ENCODE measurements around the gene DAB2IP. TPM values are rescaled to one million over a fixed set of nuclear protein-coding genes. Genes with fewer than 3 reads are reported as not detected.

The DAB2IP gene
- total RNA-seq, 6 donors from 2014 or later, result 61.8 to 98.0 (median 77.2) TPM

DNA sequence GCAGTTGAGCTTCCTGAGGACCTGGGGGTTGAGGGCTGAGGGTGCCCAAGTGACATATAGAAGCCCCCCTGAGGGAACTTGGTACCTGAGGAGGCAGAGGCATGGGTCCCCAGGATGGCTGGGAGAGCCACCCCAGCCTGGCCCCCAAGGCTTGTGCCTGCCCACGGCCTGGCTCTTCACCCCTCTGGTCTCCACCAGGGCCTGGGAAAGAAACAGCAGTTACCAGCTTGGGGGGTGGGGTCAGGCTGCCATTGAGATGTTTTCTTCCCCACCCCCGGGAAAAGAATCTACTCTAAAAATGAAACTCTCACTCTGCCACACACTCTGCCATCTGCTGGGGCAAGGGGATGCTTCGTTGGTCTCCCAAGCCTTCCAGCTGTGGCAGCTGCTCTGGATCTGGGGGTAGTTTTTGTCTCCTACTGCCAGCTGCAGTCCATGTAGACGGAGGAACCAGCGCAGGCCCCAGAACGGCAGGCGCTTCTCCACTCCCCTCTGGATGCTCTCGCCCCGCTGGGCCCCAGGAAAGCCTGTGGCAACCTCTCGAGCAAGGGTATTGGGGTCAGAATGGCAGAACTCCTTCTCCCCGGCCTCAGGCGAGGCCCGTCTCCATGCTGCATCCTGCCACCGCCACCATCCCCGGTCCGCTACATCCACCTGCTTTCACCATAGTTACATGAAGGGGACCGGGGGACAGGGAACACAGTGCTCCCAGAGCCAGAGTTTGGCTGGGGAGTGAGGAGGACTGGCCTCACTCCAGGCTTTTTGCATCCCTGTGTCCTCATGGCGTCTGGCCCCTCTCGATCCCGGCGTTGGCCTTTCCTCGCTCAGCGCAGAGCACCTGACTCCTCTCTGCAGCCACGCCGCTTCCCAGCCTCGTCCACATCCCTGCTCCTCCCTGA lies 123.5 kb downstream of the DAB2IP start:
- ATAC-seq (ENCODE audit: low FRiP score in 2 of 2), result no peak
- peaks cover 14 to 84% (median 62%) of the 10 kb centered on the region in 4 donors for H3K36me3 ChIP-seq
- peak in 1 of 2 donors; percentile 19 for DNase-seq
- 92 to 97% methylated on average over 21 to 26 of the region's 26 CpGs for whole genome bisulfite sequencing, 2 donors
- H3K9me3 ChIP-seq, result no peaks in the 10 kb centered on the region
- H3K27me3 ChIP-seq, result no peaks in the 10 kb centered on the region
- H3K4me1 ChIP-seq, result peaks cover 0 to 8% (median 3%) of the 10 kb centered on the region in 4 donors
- no peak overlapping the region for H3K4me3 ChIP-seq
- H3K27ac ChIP-seq, result no peak overlapping the region
- TF ChIP-seq POLR2A (IDR thresholded peaks at IDR 0.05), result no peak
- TF ChIP-seq POLR2AphosphoS5 (IDR thresholded peaks at IDR 0.05), result no peak
- TF ChIP-seq, protein P1, sequence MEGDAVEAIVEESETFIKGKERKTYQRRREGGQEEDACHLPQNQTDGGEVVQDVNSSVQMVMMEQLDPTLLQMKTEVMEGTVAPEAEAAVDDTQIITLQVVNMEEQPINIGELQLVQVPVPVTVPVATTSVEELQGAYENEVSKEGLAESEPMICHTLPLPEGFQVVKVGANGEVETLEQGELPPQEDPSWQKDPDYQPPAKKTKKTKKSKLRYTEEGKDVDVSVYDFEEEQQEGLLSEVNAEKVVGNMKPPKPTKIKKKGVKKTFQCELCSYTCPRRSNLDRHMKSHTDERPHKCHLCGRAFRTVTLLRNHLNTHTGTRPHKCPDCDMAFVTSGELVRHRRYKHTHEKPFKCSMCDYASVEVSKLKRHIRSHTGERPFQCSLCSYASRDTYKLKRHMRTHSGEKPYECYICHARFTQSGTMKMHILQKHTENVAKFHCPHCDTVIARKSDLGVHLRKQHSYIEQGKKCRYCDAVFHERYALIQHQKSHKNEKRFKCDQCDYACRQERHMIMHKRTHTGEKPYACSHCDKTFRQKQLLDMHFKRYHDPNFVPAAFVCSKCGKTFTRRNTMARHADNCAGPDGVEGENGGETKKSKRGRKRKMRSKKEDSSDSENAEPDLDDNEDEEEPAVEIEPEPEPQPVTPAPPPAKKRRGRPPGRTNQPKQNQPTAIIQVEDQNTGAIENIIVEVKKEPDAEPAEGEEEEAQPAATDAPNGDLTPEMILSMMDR (IDR thresholded peaks at IDR 0.05), result no peak
- no peak for TF ChIP-seq EP300 (IDR thresholded peaks at IDR 0.05)

GRCh38 chr9:121776001-121776738 lies 124.7 kb downstream of the DAB2IP start:
- Histone ChIP-seq H3K36me3 (peaks cover 14 to 84% (median 62%) of the 10 kb centered on the region in 4 donors), H3K9me3 (no peaks in the 10 kb centered on the region), H3K27me3 (no peaks in the 10 kb centered on the region), H3K4me1 (peaks cover 0 to 10% (median 4%) of the 10 kb centered on the region in 4 donors), H3K27ac (no peak overlapping the region), H3K4me3 (no peak overlapping the region)
- TF ChIP-seq POLR2AphosphoS5 (IDR thresholded peaks at IDR 0.05) (no peak), POLR2A (IDR thresholded peaks at IDR 0.05) (no peak), EP300 (IDR thresholded peaks at IDR 0.05) (no peak)
- TF ChIP-seq, protein P1 (IDR thresholded peaks at IDR 0.05), result no peak
- peak in 1 of 2 donors; percentile 19 for DNase-seq
- 91 to 95% methylated on average over 20 to 23 of the region's 23 CpGs for WGBS, 2 donors
- no peak for ATAC-seq (ENCODE audit: low FRiP score in 2 of 2)

GRCh38 chr9:121776739-121777637 lies 125.6 kb downstream of the DAB2IP start:
- DNase-seq, result no peak
- no peak overlapping the region for H3K4me3 ChIP-seq
- H3K27ac ChIP-seq, result no peak overlapping the region
- H3K27me3 ChIP-seq, result no peaks in the 10 kb centered on the region
- ATAC-seq (ENCODE audit: low FRiP score in 2 of 2), result no peak
- H3K36me3 ChIP-seq, result peaks cover 15 to 84% (median 66%) of the 10 kb centered on the region in 4 donors
- peaks cover 0 to 10% (median 4%) of the 10 kb centered on the region in 4 donors for H3K4me1 ChIP-seq
- TF ChIP-seq, protein P1 (IDR thresholded peaks at IDR 0.05), result no peak
- TF ChIP-seq POLR2AphosphoS5 (IDR thresholded peaks at IDR 0.05), result no peak
- TF ChIP-seq POLR2A (IDR thresholded peaks at IDR 0.05), result no peak
- no peak for TF ChIP-seq EP300 (IDR thresholded peaks at IDR 0.05)
- 91 to 93% methylated on average over 8 of the region's 8 CpGs for WGBS, 2 donors
- H3K9me3 ChIP-seq, result no peaks in the 10 kb centered on the region

Data from upper lobe of left lung (tissue), 6 donors.